Left ventricle myocardium inferior (tissue), 1 donor: ENCODE results near the gene SV2C. TPM values are rescaled to one million over a fixed set of nuclear protein-coding genes. Genes with fewer than 3 reads are reported as not detected.
A peak's percentile ranks its signal among the peaks of the same experiment; 100 is the strongest.

ENCODE experiments used
- DNase-seq: peaks from one replicate; pipeline ENCODE4 v3.0.0-alpha.2; 2020
- H3K27ac ChIP-seq: fragments of 200-600 bp; replicated peaks from 2 replicates; pipeline ENCODE4 v1.8.0; 2021
- H3K27me3 ChIP-seq: fragments of 200-600 bp; 2 replicates; pipeline ENCODE4 v1.8.0; 2021; ENCODE audit warnings: low read depth
- H3K36me3 ChIP-seq: fragments of 200-600 bp; 2 replicates; pipeline ENCODE4 v1.8.0; 2021
- H3K4me1 ChIP-seq: fragments of 200-600 bp; 2 replicates; pipeline ENCODE4 v1.8.0; 2021
- H3K4me3 ChIP-seq: fragments of 200-600 bp; 2 replicates; pipeline ENCODE4 v1.8.0; 2021; ENCODE audit warnings: mild to moderate bottlenecking, moderate library complexity
- H3K9me3 ChIP-seq: fragments of 200-600 bp; replicated peaks from 2 replicates; pipeline ENCODE4 v1.8.0; 2021
- CTCF ChIP-seq: fragments of 200-600 bp; IDR thresholded peaks from 2 replicates; pipeline ENCODE4 v1.8.0; 2021; ENCODE audit warnings: antibody characterized with exemption, mild to moderate bottlenecking, borderline replicate concordance
- intact Hi-C: fragments of 100-400 bp; cut with micrococcal nuclease; formaldehyde crosslinking; loops from one replicate; pipeline ENCODE4 v1.11.0; 2022
- total RNA-seq: library from RNA; stranded (reverse); fragmentation: NEBNext Ultra II Directional; extraction: Animal tissue kit (Norgen Biotek cat#: 25700); gene quantifications from one replicate; pipeline ENCODE4 v1.2.1, GENCODE V29; 2021
- donor health status: DM: no; HTN: yes; CAD: no; lungs with severe emphysema.

The SV2C gene
- total RNA-seq, 1 donor from 2014 or later: 0.44 TPM

GRCh38 chr5:76250463-76250862 is 167.3 kb downstream of the SV2C start:
- no peak for DNase-seq
- Histone ChIP-seq H3K27ac (no peak overlapping the region), H3K27me3 (peaks cover 26% of the 10 kb centered on the region), H3K4me3 (no peak overlapping the region), H3K4me1 (no peaks in the 10 kb centered on the region), H3K36me3 (no peaks in the 10 kb centered on the region), H3K9me3 (no peaks in the 10 kb centered on the region)
- intact Hi-C loops: no loop called here
- no peak for TF ChIP-seq CTCF

GRCh38 chr5:76251656-76252055 is 168.5 kb downstream of the SV2C start:
- H3K9me3 ChIP-seq: no peaks in the 10 kb centered on the region
- H3K27me3 ChIP-seq: peaks cover 31% of the 10 kb centered on the region
- no peak overlapping the region for H3K27ac ChIP-seq
- DNase-seq: no peak
- peaks cover 4% of the 10 kb centered on the region for H3K4me1 ChIP-seq
- no peaks in the 10 kb centered on the region for H3K36me3 ChIP-seq
- intact Hi-C loops: no loop called here
- no peak overlapping the region for H3K4me3 ChIP-seq
- TF ChIP-seq CTCF: no peak

GRCh38 chr5:76252437-76252836 is 169.3 kb downstream of the SV2C start:
- intact Hi-C loops: no loop called here
- H3K4me3 ChIP-seq: no peak overlapping the region
- H3K9me3 ChIP-seq: no peaks in the 10 kb centered on the region
- H3K27ac ChIP-seq: no peak overlapping the region
- H3K4me1 ChIP-seq: peaks cover 4% of the 10 kb centered on the region
- no peaks in the 10 kb centered on the region for H3K36me3 ChIP-seq
- H3K27me3 ChIP-seq: peaks cover 31% of the 10 kb centered on the region
- no peak for TF ChIP-seq CTCF
- no peak for DNase-seq

- no peak overlapping the region for H3K4me3 ChIP-seq
- no peak for DNase-seq
- H3K27ac ChIP-seq: no peak overlapping the region
- peaks cover 4% of the 10 kb centered on the region for H3K4me1 ChIP-seq
- no peaks in the 10 kb centered on the region for H3K9me3 ChIP-seq
- peaks cover 22% of the 10 kb centered on the region for H3K27me3 ChIP-seq
- H3K36me3 ChIP-seq: no peaks in the 10 kb centered on the region
- intact Hi-C loops: no loop called here
- TF ChIP-seq CTCF: peak; percentile 69
These were observed 173.1 kb downstream of the SV2C start for GRCh38 chr5:76256116-76256889.

- intact Hi-C loops: no loop called here
- H3K4me3 ChIP-seq: no peak overlapping the region
- peaks cover 2% of the 10 kb centered on the region for H3K9me3 ChIP-seq
- H3K36me3 ChIP-seq: no peaks in the 10 kb centered on the region
- TF ChIP-seq CTCF: no peak
- H3K27ac ChIP-seq: no peak overlapping the region
- peaks cover 16% of the 10 kb centered on the region for H3K27me3 ChIP-seq
- peaks cover 4% of the 10 kb centered on the region for H3K4me1 ChIP-seq
- no peak for DNase-seq
These were observed 174.1 kb downstream of the SV2C start for GRCh38 chr5:76257225-76257833.
